T-helper 17 cell (primary cell): ENCODE measurements around the gene CHST14. TPM values are rescaled to one million over a fixed set of nuclear protein-coding genes. Genes with fewer than 3 reads are reported as not detected.
A peak's percentile ranks its signal among the peaks of the same experiment; 100 is the strongest.

Experiments used
- ATAC-seq: fragments of 150-1000 bp; cut with Tn5 transposase; 2 replicates; pipeline ENCODE4 v1.10.0; 2021; ENCODE audit warnings: mild to moderate bottlenecking, moderate library complexity
- DNase-seq, 3 donors: peaks; one replicate each; pipeline versions ENCODE4 v3.0.0 to v3.0.0-alpha.2; 2020 to 2021
- H3K9me3 ChIP-seq: one replicate; pipeline ENCODE4 v1.7.0; 2013; ENCODE audit warnings: low read length, mild to moderate bottlenecking; ENCODE audit not compliant: control insufficient read depth, poor library complexity, severe bottlenecking
- H3K27ac Mint-ChIP-seq: one replicate; pipeline ENCODE4 v1.8.0; 2022; ENCODE audit warnings: mild to moderate bottlenecking, moderate library complexity, mixed read lengths
- H3K27me3 Mint-ChIP-seq: one replicate; pipeline ENCODE4 v1.8.0; 2022; ENCODE audit warnings: mixed read lengths
- H3K36me3 Mint-ChIP-seq: one replicate; pipeline ENCODE4 v1.8.0; 2022; ENCODE audit warnings: low read depth, mixed read lengths
- H3K4me1 Mint-ChIP-seq: one replicate; pipeline ENCODE4 v1.8.0; 2022; ENCODE audit warnings: mild to moderate bottlenecking, mixed read lengths
- H3K4me3 Mint-ChIP-seq: one replicate; pipeline ENCODE4 v1.8.0; 2022; ENCODE audit warnings: mild to moderate bottlenecking, moderate library complexity, mixed read lengths
- total RNA-seq, 4 donors: library from RNA in 2 of 4; stranded (reverse) in 2 of 4; gene quantifications; one replicate each; pipeline ENCODE4 v1.2.3 and lab custom pipeline; 2022 to 2026

The CHST14 gene
- total RNA-seq, 2 donors from 2014 or later = 4.4 to 7.5 TPM

- Mint-ChIP-seq H3K4me3 (no peak overlapping the region), H3K27ac (no peak overlapping the region), H3K36me3 (no peaks in the 10 kb centered on the region), H3K4me1 (peaks cover 10% of the 10 kb centered on the region), H3K27me3 (peaks cover 21% of the 10 kb centered on the region)
- H3K9me3 ChIP-seq = no peaks in the 10 kb centered on the region
- no peak for ATAC-seq
- DNase-seq = no peak
Measured at GRCh38 chr15:40498891-40499290, 28.1 kb downstream of the CHST14 start.

GRCh38 chr15:40499931-40500330, 29.1 kb downstream of the CHST14 start:
- ATAC-seq (no peak), DNase-seq (no peak)
- H3K36me3 Mint-ChIP-seq = no peaks in the 10 kb centered on the region
- no peak overlapping the region for H3K27ac Mint-ChIP-seq
- peaks cover 28% of the 10 kb centered on the region for H3K27me3 Mint-ChIP-seq
- H3K4me3 Mint-ChIP-seq = no peak overlapping the region
- H3K4me1 Mint-ChIP-seq = peaks cover 5% of the 10 kb centered on the region
- no peaks in the 10 kb centered on the region for H3K9me3 ChIP-seq

DNA sequence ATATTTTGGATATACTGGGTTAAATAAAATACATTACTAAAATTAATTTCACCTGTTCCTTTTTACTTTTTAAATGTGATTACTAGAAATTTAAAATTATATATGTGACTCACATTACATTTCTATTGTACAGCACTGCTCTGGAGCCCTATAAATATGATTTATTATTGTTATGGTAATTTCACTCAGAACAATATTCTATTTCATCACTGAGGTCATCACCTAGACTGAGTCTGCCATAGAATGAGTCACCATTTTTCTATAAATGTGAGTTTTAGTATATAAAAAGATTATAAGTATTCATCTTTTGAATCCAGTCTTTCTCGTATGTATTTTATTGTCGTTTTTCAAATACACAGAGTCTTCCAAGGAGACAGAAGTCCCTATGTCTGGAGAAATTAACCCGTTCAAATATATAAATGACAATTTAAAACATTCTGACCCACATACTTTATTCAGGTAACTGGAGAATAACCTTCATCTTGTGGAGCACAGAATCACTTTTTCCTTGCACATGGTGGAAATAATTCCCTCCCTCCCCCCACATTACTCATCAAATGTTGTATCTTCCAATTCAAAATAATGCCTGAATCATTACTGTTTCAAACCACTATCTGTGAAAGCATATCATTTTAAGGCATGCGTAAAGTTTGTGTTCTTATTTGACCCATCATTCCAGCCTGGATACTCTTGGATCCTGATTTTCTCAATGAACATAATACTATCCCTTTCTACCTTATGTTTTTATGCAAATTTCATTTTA, 30.0 kb downstream of the CHST14 start:
- ATAC-seq (no peak), DNase-seq (no peak)
- H3K9me3 ChIP-seq = no peaks in the 10 kb centered on the region
- H3K4me3 Mint-ChIP-seq = no peak overlapping the region
- no peaks in the 10 kb centered on the region for H3K36me3 Mint-ChIP-seq
- peaks cover 31% of the 10 kb centered on the region for H3K27me3 Mint-ChIP-seq
- H3K4me1 Mint-ChIP-seq = peaks cover 2% of the 10 kb centered on the region
- H3K27ac Mint-ChIP-seq = no peak overlapping the region

DNA sequence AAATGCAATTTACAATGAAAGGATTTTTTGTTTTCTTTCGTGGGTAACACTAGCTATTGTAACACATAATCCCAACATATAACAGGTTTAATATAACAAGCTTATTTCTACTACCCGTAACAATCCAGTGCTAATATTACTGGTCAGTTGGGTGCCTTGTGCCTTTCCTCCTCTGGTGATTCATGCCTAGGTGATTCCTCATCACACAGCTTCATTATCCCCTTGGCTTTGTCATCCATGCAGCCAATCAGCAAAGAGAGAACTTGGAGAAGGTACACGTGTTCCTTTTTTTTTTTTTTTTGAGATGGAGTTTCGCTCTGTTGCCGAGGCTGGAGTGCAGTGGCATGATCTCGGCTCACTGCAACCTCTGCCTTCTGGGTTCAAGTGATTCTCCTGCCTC, 30.7 kb downstream of the CHST14 start:
- H3K4me3 Mint-ChIP-seq = no peak overlapping the region
- ATAC-seq (no peak), DNase-seq (no peak)
- no peaks in the 10 kb centered on the region for H3K4me1 Mint-ChIP-seq
- no peaks in the 10 kb centered on the region for H3K36me3 Mint-ChIP-seq
- no peaks in the 10 kb centered on the region for H3K9me3 ChIP-seq
- peaks cover 37% of the 10 kb centered on the region for H3K27me3 Mint-ChIP-seq
- H3K27ac Mint-ChIP-seq = no peak overlapping the region

- peak; percentile 78 for ATAC-seq
- H3K27ac Mint-ChIP-seq = no peak overlapping the region
- peaks cover 22% of the 10 kb centered on the region for H3K4me1 Mint-ChIP-seq
- peaks cover 68% of the 10 kb centered on the region for H3K27me3 Mint-ChIP-seq
- peak overlapping the region; percentile 39 for H3K4me3 Mint-ChIP-seq
- peaks cover 2% of the 10 kb centered on the region for H3K36me3 Mint-ChIP-seq
- H3K9me3 ChIP-seq = no peaks in the 10 kb centered on the region
- peak; percentile 45 to 48 (median 46) for DNase-seq
Measured at GRCh38 chr15:40506964-40507571, 36.3 kb downstream of the CHST14 start.

GRCh38 chr15:40508216-40508615, 37.4 kb downstream of the CHST14 start:
- H3K9me3 ChIP-seq = no peaks in the 10 kb centered on the region
- DNase-seq (no peak), ATAC-seq (no peak)
- H3K4me3 Mint-ChIP-seq = no peak overlapping the region
- H3K27ac Mint-ChIP-seq = no peak overlapping the region
- peaks cover 25% of the 10 kb centered on the region for H3K4me1 Mint-ChIP-seq
- peaks cover 69% of the 10 kb centered on the region for H3K27me3 Mint-ChIP-seq
- H3K36me3 Mint-ChIP-seq = peaks cover 10% of the 10 kb centered on the region

GRCh38 chr15:40510201-40510600, 39.4 kb downstream of the CHST14 start:
- H3K4me3 Mint-ChIP-seq = no peak overlapping the region

GRCh38 chr15:40511093-40511471, 40.3 kb downstream of the CHST14 start:
- ATAC-seq = peak; percentile 64
- H3K4me1 Mint-ChIP-seq = peaks cover 28% of the 10 kb centered on the region
- H3K9me3 ChIP-seq = no peaks in the 10 kb centered on the region
- DNase-seq = no peak
- H3K36me3 Mint-ChIP-seq = peaks cover 13% of the 10 kb centered on the region
- H3K27me3 Mint-ChIP-seq = peaks cover 74% of the 10 kb centered on the region
- H3K27ac Mint-ChIP-seq = no peak overlapping the region
- H3K4me3 Mint-ChIP-seq = peak overlapping the region; percentile 90

More at GRCh38 chr15:40510201-40510600, 39.4 kb downstream of the CHST14 start:
- peaks cover 26% of the 10 kb centered on the region for H3K4me1 Mint-ChIP-seq
- H3K9me3 ChIP-seq = no peaks in the 10 kb centered on the region
- DNase-seq (no peak), ATAC-seq (no peak)
- peaks cover 11% of the 10 kb centered on the region for H3K36me3 Mint-ChIP-seq
- H3K27me3 Mint-ChIP-seq = peaks cover 72% of the 10 kb centered on the region
- H3K27ac Mint-ChIP-seq = no peak overlapping the region

DNA sequence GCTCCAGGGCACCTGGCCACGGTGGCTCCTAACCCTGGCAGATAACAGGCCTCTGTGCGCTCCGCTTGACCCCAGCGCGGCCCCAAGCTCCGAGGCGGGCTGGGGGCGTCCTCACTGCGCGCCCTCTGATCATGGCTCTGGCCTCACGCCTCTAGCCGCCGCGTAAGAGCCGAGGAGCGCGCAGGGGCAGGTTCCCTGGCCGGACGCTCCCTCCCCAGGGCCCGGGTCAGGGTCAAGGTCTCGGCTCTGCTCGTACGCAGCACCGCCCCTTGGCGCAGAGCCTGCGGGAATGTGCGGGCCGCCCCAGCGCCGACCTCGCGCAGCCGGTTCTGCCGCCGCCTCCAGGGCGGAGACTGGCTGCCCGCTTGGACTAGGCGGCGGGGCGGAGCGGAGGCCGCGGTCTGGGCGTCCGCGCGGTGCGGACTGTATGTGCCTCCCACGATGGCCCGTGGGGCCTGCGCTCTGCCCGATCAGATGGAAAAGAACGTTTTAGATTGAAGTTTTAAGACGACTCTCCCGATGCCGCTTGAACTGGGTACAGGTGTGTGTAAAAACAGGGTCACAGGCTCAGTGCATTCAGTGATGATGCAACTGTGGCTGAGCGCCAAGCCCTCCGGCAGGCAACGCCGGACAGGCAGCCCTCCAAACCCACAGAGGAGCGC, 40.8 kb downstream of the CHST14 start:
- peaks cover 68% of the 10 kb centered on the region for H3K27me3 Mint-ChIP-seq
- DNase-seq = peak in 1 of 3 donors; percentile 9
- no peaks in the 10 kb centered on the region for H3K9me3 ChIP-seq
- peaks cover 28% of the 10 kb centered on the region for H3K4me1 Mint-ChIP-seq
- H3K4me3 Mint-ChIP-seq = peak overlapping the region; percentile 90
- H3K27ac Mint-ChIP-seq = no peak overlapping the region
- H3K36me3 Mint-ChIP-seq = peaks cover 13% of the 10 kb centered on the region
- ATAC-seq = peak; percentile 47

DNA sequence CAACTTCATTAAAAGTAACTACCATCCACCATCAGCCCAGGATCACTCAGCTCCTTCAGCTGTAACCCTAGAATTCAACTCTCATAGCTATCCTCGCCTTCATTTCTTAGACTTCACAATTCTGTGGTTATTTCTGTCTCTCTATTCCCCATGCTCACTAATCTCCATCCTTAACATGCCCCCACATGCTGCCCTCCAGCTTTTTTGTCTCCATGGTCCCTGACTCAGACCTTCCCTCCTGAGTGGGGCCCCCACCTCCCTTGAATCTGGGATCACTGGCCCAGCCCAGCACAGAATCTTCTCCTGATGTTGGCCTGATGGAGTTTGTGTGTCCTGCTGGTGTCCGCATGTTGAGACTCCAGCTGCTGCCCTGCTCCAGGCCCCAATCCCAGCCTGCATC, 41.7 kb downstream of the CHST14 start:
- Mint-ChIP-seq H3K4me3 (peak overlapping the region; percentile 90), H3K27me3 (peaks cover 60% of the 10 kb centered on the region), H3K4me1 (peaks cover 21% of the 10 kb centered on the region), H3K36me3 (peaks cover 13% of the 10 kb centered on the region), H3K27ac (no peak overlapping the region)
- DNase-seq = no peak
- no peak for ATAC-seq
- H3K9me3 ChIP-seq = no peaks in the 10 kb centered on the region

GRCh38 chr15:40513609-40514008, 42.8 kb downstream of the CHST14 start:
- Mint-ChIP-seq H3K36me3 (peaks cover 13% of the 10 kb centered on the region), H3K27me3 (peaks cover 48% of the 10 kb centered on the region), H3K4me3 (no peak overlapping the region), H3K27ac (no peak overlapping the region), H3K4me1 (peaks cover 18% of the 10 kb centered on the region)
- ATAC-seq = no peak
- no peak for DNase-seq
- no peaks in the 10 kb centered on the region for H3K9me3 ChIP-seq

DNA sequence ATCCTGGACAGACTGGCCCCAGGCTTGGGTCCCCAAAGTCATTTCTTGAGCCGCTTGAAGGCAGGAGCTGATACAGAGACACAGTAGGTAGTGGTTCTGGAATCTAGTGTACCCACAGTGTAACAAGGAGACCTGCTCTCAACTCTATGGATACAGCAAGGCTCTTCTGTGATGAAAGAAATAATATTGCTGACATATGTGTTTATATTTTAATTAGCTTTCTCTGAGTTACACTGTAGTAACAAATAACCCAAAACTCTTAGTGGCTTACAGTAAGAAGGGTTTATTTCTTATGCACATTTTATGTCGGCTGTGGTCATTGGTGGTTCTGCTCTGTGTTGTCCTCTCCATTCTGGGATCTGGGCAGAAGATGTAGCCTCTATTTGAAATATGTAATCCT, 45.5 kb downstream of the CHST14 start:
- H3K27ac Mint-ChIP-seq = no peak overlapping the region
- peaks cover 33% of the 10 kb centered on the region for H3K27me3 Mint-ChIP-seq
- H3K4me3 Mint-ChIP-seq = no peak overlapping the region
- no peaks in the 10 kb centered on the region for H3K9me3 ChIP-seq
- peaks cover 13% of the 10 kb centered on the region for H3K4me1 Mint-ChIP-seq
- peaks cover 11% of the 10 kb centered on the region for H3K36me3 Mint-ChIP-seq
- ATAC-seq (no peak), DNase-seq (no peak)
